ENCODE measurements around the gene AFDN.

Gene AFDN

DNA sequence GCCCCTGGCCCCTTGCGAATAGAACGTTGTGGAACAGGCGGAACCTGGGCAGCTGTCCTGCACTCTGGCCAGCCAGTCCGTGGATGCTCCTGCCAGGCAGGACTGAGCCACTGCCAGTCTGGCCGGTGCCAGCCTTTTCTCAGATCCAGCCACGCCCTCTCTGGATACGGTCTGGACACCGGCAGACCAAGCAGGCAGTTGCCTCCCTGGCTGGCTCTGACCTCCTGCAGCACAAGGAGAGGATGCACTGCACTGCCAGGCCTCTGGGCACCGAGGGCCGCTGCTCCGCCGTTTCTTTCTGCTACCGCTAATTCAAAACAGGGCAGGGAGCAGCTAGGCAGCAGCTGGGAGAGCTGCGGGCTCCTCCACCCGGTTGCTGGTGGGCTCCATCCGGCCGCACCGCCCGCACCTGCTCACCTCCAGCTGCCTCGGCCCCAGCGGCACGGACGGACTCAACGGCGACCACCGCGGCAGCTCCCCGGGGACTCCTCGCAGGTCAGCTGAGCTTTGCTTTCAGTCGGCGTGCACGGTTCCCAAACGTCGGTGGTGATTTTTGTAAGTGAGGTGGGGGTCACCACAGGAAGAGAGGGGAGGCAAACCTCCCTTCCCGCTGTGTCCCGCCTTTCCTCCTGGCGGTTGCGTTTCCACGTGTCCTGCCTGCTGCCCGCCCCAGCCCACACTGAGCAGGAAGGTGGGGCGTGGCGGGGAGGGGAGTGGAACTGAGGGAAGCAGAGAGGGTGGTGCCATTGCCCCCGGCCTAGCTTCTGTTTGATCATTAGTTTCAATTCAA, 30.3 kb upstream of the AFDN start:
- ATAC-seq (no peak), DNase-seq (no peak)

DNA sequence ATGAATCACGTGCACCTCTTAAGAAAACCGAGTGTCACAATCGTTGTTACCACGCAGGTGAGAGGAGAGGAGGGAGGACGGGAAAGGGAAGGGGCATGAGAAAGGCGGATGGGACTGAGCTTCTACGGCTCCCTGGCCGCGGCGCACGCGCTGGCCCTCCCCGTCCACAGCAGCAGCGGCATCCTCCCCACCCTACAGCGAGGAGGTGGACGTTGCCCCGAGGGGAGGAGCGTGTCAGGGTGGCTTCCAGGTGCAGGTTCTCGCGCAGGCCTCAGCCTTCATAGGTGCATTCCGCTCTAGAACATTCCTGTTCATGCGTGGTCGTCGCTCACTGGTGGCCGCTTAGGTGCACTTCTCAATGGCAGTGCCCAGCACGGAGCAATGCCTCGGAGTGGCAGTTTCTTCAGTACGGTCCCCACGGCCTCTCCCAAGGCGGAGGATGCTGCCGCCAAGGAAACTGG, 29.7 kb upstream of the AFDN start:
- DNase-seq = no peak
- ATAC-seq = no peak

DNA sequence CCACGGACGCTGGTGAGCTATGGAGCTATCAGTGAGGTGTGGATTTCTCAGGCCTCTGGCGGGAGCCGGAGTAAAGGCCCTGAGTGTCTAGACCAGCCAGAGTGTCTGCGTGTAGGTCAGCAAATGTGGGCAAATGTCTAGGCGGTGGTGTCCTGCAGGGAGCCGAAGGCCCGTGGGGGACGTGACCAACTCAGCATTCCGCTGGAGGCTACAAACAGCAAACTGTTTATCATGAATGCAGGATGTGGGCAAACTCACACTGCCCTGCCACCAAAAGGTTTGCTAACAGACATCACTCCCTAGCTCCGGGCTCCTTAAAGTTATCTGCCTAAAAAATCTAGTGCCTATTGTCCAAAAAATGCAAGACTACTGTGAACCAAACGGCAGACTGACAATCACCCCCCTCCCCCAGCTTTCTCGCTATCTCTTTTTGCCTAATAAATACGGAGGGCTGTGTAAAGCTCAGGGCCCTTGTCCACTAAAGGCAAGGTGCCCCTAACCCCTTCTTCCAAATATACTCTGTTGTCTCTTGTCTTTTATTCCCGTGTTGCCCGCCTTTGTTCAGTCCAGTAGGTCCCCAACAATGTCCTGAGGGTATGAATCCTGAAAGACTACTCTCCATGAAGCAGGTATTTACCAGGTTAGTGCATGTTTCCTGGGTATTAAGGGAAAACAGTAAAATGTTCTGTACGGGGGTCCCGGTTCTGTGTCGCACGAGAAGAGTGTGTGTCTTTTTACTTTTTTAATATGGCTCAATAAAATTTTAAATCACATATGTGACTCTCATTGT, 29.0 kb upstream of the AFDN start:
- DNase-seq = no peak
- no peak for ATAC-seq

DNA sequence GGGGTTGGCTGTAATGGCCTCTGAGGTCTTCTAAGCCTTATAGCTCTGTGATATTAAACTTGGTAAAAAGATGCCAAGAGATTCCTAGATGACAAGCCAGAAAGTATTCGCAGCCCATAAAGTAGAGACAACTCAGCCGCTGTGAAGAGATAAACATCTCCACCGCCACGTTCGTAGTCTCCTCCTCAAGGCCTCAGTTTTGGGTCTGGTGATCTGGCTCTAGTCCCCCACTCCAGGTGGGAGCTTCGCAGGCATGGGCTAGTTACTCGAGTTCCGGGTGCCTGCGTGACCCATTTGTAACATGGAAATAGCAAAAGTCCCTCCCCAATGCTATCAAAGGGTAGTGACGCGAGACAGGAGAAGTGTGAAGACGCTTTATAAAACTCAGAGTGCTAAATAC, 28.3 kb upstream of the AFDN start:
- ATAC-seq (no peak), DNase-seq (no peak)

DNA sequence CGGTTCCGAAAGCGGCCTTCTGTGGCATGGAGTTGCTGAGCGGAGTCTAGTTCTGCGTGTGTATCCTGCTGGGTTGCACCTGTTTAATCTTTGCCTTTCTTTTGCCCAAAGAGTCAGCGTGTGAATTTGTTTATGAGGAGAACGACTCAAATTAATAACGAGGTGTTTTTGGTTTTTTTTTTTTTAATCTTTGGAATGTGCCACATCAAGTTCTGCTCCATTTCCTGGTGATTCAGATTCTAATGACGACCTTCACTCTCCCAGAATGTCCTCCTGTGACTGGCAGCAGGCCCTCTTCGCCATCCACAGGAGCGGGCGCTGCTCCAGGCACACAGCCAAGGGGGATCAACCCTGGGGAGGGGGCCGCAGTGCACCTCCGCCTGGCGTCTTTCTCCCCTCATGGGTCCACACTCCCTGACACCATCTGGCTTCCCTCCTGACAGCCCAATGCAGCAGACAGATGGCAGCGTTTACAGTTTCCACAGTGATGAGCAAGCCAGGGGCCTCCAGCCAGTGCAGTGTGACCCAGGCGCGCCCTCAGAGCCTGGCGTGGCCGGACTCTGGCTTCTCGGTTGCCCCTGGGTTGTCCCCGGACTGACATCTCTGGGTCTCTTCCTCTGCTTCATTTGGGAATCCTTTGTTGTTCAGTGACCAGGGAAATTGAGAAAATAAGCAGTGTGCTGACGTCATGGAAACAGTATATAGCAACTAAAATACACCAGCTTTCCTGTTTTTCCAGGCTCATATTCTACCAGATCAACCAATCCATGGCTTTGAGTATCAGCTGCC, 27.5 kb upstream of the AFDN start:
- no peak for ATAC-seq
- no peak for DNase-seq

DNA sequence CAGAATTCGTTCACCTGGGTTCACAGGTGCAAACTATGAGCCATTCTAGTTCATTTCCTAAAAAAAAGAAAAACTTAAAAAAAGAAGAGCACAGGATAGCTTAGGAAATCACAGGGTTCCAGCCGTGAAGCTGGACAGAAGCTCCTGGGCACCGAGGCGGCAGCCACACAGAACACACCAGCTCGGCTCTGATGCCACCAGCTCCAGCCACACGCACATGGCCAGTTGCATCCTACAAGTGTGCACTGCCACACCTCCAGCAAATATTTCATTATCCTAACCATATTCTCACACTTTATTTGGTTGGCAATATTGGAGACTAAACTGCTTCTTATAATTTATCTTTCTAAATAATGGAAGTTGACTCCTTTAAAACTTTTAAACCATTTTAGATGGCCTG, 26.2 kb upstream of the AFDN start:
- no peak for DNase-seq
- no peak for ATAC-seq

DNA sequence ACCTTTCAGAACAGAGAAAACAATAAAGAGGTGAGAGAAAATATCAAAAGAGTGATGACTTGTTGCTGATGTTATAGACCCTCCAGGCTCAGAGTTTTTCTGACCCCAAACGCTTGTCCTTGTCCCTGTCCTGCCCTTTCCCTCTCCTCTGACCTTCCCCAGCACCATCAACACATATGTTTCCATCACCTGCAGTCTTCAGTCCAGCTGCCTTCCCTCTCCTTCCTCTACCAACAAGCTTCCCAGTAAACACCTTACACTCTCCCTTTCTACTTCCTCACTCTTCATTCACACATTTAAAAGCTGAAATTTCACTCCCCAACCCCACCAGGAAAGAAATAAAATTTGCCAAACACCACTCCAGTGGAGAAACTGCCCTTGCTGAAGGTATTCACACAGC, 25.4 kb upstream of the AFDN start:
- no peak for ATAC-seq
- DNase-seq = no peak

DNA sequence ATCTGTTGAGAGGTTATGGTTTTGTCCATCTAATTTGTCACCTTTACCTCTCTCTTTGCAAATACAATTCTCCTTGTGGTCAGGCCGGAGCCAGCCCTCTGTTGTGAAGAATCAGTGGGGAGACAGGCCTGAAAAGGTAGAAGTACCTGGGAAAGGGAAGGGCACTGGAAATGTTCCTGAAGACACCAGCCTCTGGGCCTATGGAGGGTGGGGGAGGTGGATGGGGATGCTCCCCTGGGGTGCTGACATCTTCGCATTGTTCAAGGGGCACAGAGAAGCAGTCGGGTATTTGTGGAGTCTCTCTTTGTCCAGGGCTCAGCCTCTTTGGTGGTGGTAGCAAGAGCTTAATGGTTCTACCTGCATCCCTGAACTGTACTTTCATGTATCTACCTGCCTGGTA, 24.4 kb upstream of the AFDN start:
- ATAC-seq (no peak), DNase-seq (no peak)

DNA sequence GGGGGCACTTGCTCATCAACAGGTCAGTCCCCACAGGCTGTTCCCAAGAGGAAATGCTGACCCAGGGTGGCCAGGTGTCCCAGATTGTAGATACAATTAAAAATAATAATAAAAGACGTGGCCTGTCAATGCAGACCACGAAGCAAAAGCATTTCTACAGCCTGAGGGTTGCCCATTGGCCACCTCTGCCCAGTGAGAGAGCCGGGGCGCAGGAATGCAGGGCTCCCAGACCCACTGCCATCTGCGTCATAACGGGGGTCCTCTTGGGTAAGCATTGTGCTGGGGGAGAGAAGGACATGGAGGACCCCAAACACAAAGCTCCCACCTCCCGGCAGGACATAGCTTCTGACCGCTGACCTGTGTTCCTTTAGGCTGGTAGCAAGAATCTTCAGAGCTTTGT, 22.9 kb upstream of the AFDN start:
- ATAC-seq = no peak
- no peak for DNase-seq

DNA sequence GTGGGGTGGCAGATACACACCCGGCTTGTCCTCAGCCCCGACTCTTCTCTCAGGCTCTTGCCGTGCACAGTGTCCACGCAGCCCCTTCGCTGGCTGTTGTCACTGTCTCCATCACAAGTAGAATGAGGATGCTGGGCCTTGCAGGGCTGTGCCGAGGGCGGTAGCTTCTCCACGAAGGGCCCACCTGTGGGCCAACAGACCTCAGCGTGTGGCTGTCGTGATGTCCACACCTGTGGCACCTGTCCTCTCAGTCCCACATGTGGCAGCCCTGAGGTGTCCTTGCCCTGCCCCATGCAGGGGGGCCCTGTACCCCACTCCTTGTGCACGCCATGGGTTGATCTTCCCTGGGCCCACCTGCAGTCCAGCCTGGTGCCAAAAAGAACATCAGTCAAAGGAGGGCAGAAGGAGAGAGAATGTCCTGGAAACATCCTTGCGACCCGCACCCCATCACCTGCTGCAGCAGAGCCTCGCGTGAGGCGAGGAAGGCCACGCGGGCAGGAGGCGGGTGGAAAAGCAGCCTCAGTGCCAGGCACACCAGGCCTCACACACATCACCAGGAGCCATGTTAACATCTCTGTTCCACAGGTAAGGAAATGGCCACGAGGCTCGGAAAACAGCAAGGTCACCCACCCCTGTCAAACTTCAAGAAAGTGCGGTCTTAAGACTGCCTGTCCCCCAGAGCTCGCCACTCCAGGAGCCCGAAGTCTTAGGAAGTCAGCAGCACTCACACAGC, 22.3 kb upstream of the AFDN start:
- DNase-seq = no peak
- ATAC-seq = no peak

DNA sequence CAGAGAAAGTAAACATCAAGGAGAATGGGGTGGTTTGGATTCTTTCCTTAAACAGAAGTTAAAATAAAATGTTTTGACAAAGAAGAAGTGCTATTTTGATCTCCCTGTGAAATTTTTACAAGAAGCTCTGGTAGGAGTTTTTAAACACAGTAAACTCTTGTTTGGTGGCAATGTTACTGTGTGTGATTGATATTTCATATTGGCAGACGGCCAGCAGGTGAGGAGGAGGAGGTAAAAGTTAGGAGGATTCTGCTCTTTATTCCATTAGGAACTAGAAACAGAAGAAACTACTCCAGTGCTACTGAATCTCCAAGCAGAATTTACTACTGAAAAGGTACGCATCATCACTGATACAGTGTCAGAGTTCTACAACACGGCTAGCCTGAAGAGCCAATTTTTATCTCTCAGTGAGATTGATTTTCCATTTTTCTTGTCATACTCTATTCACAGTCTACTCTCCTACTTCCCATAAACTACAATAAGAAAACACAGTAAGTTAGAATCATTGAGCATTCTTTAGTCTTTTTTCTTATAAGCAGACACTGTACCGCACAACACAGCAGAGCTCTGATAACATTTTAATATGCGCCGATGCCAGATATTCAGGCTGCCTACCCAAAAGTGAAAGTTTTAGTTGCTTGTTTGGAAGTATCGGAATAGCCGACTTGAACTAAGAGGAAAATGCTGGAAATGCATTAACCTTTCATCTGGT, 21.2 kb upstream of the AFDN start:
- ATAC-seq (no peak), DNase-seq (no peak)

DNA sequence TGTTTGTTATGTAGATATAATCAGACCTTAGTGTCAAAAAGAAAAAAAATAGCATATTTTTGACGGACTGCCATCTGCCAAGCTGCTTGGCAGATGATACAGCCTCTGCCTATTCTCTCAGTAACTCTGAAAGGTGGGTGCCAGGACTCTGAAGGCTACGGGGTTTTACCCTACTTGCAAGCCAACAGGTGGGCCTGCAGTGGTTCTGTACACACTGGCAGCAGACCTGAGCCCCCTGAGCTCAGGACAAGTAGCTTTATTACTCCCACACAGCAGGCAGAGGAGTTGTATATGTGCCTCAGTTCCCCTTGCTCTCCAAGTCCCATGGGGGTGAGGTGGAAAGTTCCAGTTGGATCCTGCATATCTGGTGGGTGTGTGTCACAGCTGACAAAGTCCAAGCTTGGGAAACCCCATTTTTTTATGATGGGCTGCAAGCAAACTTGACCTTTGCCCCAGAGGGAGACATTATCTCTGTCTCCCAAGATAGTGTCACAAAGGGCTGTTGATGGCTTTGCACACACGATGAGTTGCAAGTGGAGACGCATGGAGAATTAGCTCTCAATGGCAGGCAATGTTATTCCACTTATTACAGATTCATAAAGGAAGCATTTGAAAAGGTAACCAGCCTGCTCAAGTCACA, 20.5 kb upstream of the AFDN start:
- ATAC-seq (no peak), DNase-seq (no peak)

DNA sequence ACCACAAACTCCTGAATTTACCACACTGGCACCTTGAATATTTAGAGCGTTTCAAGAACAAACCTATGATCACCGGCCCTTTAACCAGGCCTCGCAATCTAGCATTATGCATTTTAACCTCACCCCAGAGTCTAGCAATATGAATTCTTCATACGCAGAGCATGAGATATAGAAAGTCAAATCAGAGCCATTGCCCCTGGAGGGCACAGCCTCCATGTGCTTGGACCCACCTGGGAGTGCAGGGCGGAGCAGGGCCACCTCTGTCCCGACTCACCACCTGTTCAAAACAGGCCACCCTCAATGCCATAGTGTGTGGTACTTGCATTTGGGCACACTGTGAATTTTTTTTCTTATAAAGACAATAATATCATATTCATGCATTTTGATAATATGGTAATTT, 19.5 kb upstream of the AFDN start:
- DNase-seq (no peak), ATAC-seq (no peak)

DNA sequence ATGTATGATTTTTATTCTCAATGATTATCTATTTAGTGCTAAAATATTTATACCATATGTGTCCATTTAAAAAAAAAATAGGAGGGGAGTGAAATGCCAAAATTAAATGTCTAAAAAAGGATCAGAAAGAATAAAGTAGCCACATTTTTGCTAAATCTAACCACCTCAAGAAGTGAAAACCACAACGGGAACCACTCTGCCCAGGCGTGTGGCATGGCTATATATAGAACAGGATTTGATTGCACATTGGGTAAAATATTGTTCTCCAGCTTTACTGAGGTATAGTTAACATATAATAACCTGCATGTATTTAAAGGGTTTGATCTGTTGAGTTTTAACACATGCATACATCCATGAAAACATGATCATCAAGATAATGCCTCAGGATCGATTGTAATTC, 19.0 kb upstream of the AFDN start:
- ATAC-seq = no peak

DNA sequence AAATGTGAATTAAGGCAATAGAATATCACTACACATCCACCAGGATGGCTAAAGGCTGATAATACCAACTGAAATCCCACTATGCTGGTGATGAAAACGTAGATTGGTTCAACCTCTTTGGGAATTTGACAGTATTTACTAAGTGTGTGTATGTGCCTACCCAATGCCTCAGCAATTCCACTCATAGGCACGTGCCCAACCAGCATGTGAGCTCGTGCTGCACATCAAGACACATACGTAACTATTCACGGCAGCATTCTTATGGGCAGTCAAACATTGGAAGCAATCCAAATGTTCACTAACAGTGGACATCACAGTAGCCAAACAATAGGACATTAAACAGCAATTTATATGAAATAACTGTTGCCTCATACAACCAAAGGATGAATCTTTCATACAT, 15.7 kb upstream of the AFDN start:
- DNase-seq = no peak
- no peak for ATAC-seq

More for the DNA sequence above, 19.0 kb upstream of the AFDN start:
- DNase-seq = no peak

DNA sequence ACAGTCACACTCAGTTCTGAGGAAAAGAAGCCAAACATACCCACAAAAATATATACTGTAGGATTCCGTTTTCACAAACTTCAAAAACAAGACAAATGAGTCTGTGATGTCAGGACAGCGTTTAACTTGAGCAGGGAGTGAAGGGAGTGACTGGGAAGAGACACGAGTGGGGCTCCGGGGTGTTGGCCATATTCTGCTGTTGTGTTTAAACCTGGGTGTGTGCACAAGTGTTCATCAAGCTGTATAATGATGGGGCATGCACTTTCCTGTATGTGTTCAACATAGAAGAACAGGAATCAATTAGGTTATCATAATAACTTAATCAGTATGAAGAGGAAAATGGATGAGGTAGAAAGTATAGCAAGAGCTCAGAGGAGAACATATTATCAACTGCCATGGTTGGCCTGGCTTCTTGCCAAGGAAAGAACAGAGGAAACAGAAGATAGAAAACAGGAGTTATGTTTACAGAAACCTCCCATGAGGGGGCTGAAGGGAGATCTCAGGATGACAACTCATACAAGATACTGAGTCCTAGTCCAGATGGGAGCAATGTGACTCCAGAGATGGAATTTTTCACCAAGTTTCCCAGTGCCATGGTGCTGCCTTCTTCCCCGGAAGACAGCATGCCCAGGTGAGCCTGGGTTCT, 15.1 kb upstream of the AFDN start:
- no peak for DNase-seq
- ATAC-seq = no peak

DNA sequence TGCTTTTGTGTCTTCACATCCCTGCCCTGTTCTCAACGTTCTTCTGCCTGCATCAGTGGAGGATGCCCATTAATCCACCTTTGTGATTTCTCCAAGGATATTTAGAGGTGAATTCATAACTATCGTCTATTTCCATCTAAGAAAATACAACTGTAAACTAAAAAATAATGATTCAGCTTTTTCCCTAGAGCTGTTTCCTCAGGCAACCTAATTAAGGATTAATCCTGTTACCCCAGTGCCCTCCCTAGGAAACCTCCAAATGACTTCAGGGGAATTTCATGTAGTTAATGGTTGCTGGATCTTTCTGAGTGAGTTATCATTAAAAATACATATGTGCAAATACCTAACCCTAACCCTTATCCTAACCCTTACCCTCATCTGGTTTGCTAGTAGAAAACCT, 14.6 kb upstream of the AFDN start:
- no peak for ATAC-seq
- DNase-seq = no peak

DNA sequence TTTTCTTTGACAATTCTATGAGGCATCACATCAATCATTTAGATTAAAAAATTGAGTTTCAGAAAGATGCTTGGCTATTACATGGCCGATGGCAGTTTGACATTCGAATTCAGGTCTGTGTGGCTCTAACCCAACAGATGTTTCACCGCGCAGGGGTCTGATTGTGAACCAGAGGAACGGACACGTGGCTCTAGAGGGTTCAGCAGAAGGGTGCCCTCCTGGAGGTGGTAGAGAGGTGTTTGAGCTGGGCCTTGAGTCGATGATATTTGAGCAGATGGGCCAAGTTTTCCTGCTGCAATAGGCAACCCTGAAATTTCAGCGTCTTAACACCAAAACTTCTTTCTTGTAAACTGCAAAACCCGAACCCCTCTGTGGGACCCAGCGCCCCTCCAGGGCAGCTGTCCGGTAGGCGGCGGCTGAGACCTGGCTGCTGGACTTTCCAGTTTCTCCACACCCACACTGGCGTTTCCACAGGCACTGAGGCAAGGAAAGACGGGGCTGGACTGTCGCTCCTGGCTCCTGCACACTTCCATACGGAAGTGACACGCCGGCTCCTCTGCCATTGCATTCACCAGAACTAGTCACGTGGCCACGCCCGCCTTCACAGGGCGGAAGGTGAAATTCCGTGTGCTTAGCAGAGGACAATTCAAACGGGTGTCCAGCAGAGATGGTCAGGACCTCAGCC, 11.3 kb upstream of the AFDN start:
- DNase-seq (no peak), ATAC-seq (no peak)

DNA sequence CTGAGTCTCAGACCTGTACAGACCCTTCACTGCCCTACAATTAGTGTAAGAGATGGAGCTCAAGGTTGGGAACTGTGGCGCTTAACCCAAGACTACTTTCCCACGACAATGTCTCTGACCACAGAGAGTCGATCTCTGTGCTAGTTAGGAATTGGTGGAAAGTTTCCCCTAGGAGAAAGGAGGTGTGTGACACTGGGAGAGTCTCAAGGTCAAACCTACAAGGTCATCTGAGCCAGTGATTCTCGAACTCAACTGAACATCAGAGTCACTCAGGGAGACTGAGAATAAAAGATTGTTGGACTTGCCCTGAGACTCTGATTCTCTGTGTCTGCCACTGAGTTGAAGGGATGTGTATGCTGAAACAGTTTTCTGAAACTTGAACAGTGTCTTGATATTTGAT, 9.7 kb upstream of the AFDN start:
- DNase-seq = no peak
- ATAC-seq = no peak

DNA sequence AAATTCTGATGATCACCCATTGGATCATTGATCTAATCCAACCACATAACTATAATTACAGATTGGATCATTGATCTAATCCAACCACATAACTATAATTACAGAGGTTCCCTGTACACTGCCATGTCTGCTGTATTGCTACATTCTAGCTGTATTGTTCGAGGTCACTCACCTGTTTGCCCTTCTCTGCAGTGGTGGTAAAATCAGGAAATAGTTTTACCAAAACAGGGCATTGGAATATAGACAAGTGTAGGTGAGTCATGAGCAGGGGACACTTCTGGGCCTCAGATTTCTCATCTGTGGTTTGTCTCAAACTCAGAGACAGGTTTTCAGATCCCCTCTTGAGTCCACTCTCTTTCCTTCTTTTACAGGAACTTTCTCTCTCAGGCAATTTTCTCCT, 9.0 kb upstream of the AFDN start:
- DNase-seq (no peak), ATAC-seq (no peak)
